H1 (cell line): ENCODE measurements around the gene MYLK2. TPM values are rescaled to one million over a fixed set of nuclear protein-coding genes. Genes with fewer than 3 reads are reported as not detected.

Experiments
- CTCF ChIA-PET: fragments of 300-600 bp; sonication (Branson Sonifier 250); formaldehyde crosslinking; loops from one replicate; lab custom pipeline; 2021; ENCODE audit not compliant: partially characterized antibody; lab: Charles Lee
- POLR2A ChIA-PET: fragments of 300-600 bp; sonication (Branson Sonifier 250); formaldehyde crosslinking; loops from one replicate; lab custom pipeline; 2021; ENCODE audit warnings: inconsistent platforms; ENCODE audit not compliant: partially characterized antibody; lab: Charles Lee
- DNase-seq, 2 experiments: peaks; one replicate each; pipeline versions ENCODE4 v3.0.0 to v3.0.0-alpha.2; 2010 to 2022; ENCODE audit warnings: low spot score in 2 of 2, low read depth in 1 of 2, mixed read lengths in 1 of 2
- FAIRE-seq: peaks from 2 replicates; lab custom pipeline; 2011; peaks lifted over from hg19 to GRCh38; lab: Jason Lieb, UNC
- H2AFZ ChIP-seq: 2 replicates; pipeline ENCODE4 v1.8.1; 2012; ENCODE audit warnings: low read length, inconsistent platforms
- H2AK5ac ChIP-seq: 2 replicates; pipeline ENCODE4 v1.6.1; 2013; ENCODE audit warnings: low read depth, low read length
- H2BK120ac ChIP-seq: replicated peaks from 2 replicates; pipeline ENCODE3; 2013; ENCODE audit warnings: low read depth, low read length, inconsistent platforms
- H2BK12ac ChIP-seq: 2 replicates; pipeline ENCODE4 v1.6.1; 2013; ENCODE audit warnings: low read depth, low read length
- H2BK15ac ChIP-seq: 2 replicates; pipeline ENCODE4 v1.6.1; 2013; ENCODE audit warnings: low read length
- H2BK20ac ChIP-seq: 2 replicates; pipeline ENCODE4 v1.6.1; 2013; ENCODE audit warnings: low read length
- H2BK5ac ChIP-seq: 2 replicates; pipeline ENCODE4 v1.6.1; 2013; ENCODE audit warnings: low read depth, low read length
- H3K14ac ChIP-seq: 2 replicates; pipeline ENCODE4 v1.6.1; 2013; ENCODE audit warnings: inconsistent platforms; ENCODE audit not compliant: insufficient read length
- H3K18ac ChIP-seq: 2 replicates; pipeline ENCODE4 v1.6.1; 2013; ENCODE audit warnings: low read length; ENCODE audit errors: extremely low read depth
- H3K23ac ChIP-seq: 2 replicates; pipeline ENCODE4 v1.6.1; 2013; ENCODE audit warnings: inconsistent platforms; ENCODE audit not compliant: insufficient read length
- H3K23me2 ChIP-seq: 2 replicates; pipeline ENCODE4 v1.6.1; 2013; ENCODE audit warnings: low read depth, low read length
- H3K27ac ChIP-seq: 2 replicates; pipeline ENCODE4 v1.6.1; 2011; ENCODE audit warnings: low read depth, low read length, inconsistent platforms
- H3K27me3 ChIP-seq, 4 experiments: replicated peaks in 1 of 4; 1 replicate in 1 of 4; 2 replicates in 3 of 4; pipeline versions ENCODE4 v1.6.1 to v1.8.1; 2011 to 2013; ENCODE audit warnings: low read length in 3 of 4, mild to moderate bottlenecking in 3 of 4, inconsistent platforms in 2 of 4, mixed read lengths in 2 of 4, moderate library complexity in 1 of 4; ENCODE audit not compliant: control insufficient read depth in 3 of 4, insufficient read depth in 3 of 4; ENCODE audit errors: extremely low read depth in 1 of 4
- H3K36me3 ChIP-seq, 4 experiments: 2 replicates each; pipeline versions ENCODE4 v1.6.1 to v1.8.1; 2011 to 2013; ENCODE audit warnings: mild to moderate bottlenecking in 4 of 4, low read length in 3 of 4, moderate library complexity in 2 of 4, control low read depth in 1 of 4, inconsistent platforms in 1 of 4; ENCODE audit not compliant: insufficient read depth in 4 of 4, control insufficient read depth in 2 of 4
- H3K4ac ChIP-seq: replicated peaks from 2 replicates; pipeline ENCODE3; 2013; ENCODE audit warnings: low read length, low read depth, mixed read lengths, inconsistent platforms; ENCODE audit not compliant: insufficient read length
- H3K4me1 ChIP-seq, 4 experiments: replicated peaks in 1 of 4; 1 replicate in 1 of 4; 2 replicates in 3 of 4; pipeline versions ENCODE4 v1.6.1 to v1.8.1; 2011 to 2013; ENCODE audit warnings: low read length in 3 of 4, inconsistent platforms in 2 of 4, mixed read lengths in 1 of 4; ENCODE audit not compliant: insufficient read depth in 4 of 4, control insufficient read depth in 3 of 4
- H3K4me2 ChIP-seq, 2 experiments: 2 replicates each; pipeline versions ENCODE4 v1.6.1 to v1.8.1; 2011 to 2013; ENCODE audit warnings: low read depth in 2 of 2, low read length in 2 of 2, control low read depth in 1 of 2, inconsistent platforms in 1 of 2, mild to moderate bottlenecking in 1 of 2; ENCODE audit not compliant: insufficient read depth in 1 of 2
- H3K4me3 ChIP-seq, 4 experiments: fragments of 200-600, 300-600 bp in 1 of 4; sonication (generic), shearing (Covaris generic), sonication (Bioruptor Twin) in 1 of 4; 2 replicates each; pipeline versions ENCODE4 v1.5.1 to v1.8.1; 2011 to 2016; ENCODE audit warnings: low read length in 4 of 4, low read depth in 3 of 4, control low read depth in 2 of 4, inconsistent platforms in 2 of 4, mild to moderate bottlenecking in 2 of 4, mixed read lengths in 1 of 4, moderate library complexity in 1 of 4; ENCODE audit not compliant: insufficient read depth in 2 of 4; ENCODE audit errors: extremely low read depth in 1 of 4
- H3K56ac ChIP-seq: replicated peaks from 2 replicates; pipeline ENCODE3; 2013; ENCODE audit warnings: low read depth, mild to moderate bottlenecking, mixed read lengths, low read length, inconsistent platforms; ENCODE audit not compliant: insufficient read length
- H3K79me1 ChIP-seq: 2 replicates; pipeline ENCODE4 v1.6.1; 2013; ENCODE audit warnings: low read depth, low read length, control low read depth
- H3K79me2 ChIP-seq, 2 experiments: 2 replicates each; pipeline versions ENCODE4 v1.6.1 to v1.8.1; 2012 to 2013; ENCODE audit warnings: low read length in 2 of 2, mild to moderate bottlenecking in 2 of 2, inconsistent platforms in 1 of 2; ENCODE audit not compliant: insufficient read depth in 2 of 2, control insufficient read depth in 1 of 2
- H3K9ac ChIP-seq, 4 experiments: replicated peaks in 1 of 4; 1 replicate in 1 of 4; 2 replicates in 3 of 4; pipeline versions ENCODE4 v1.6.1 to v1.8.1; 2011 to 2013; ENCODE audit warnings: low read depth in 3 of 4, low read length in 3 of 4, control low read depth in 2 of 4, mild to moderate bottlenecking in 2 of 4, moderate library complexity in 2 of 4, inconsistent platforms in 1 of 4; ENCODE audit errors: extremely low read depth in 1 of 4
- H3K9me3 ChIP-seq, 2 experiments: 2 replicates each; pipeline versions ENCODE4 v1.6.1 to v1.8.1; 2012 to 2013; ENCODE audit warnings: mild to moderate bottlenecking in 2 of 2, moderate library complexity in 2 of 2, control low read depth in 1 of 2, inconsistent platforms in 1 of 2, low read depth in 1 of 2, low read length in 1 of 2, mixed read lengths in 1 of 2; ENCODE audit not compliant: insufficient read depth in 2 of 2
- H4K20me1 ChIP-seq, 2 experiments: replicated peaks in 1 of 2; 2 replicates each; pipeline versions ENCODE3 to v1.8.1; 2011 to 2013; ENCODE audit warnings: inconsistent platforms in 2 of 2, low read length in 2 of 2, mild to moderate bottlenecking in 1 of 2; ENCODE audit not compliant: insufficient read depth in 2 of 2, control insufficient read depth in 1 of 2
- H4K5ac ChIP-seq: 2 replicates; pipeline ENCODE4 v1.6.1; 2013; ENCODE audit warnings: low read length, low read depth, mixed read lengths, inconsistent platforms; ENCODE audit not compliant: insufficient read length
- H4K8ac ChIP-seq: 2 replicates; pipeline ENCODE4 v1.8.0; 2013; ENCODE audit warnings: mild to moderate bottlenecking, moderate library complexity, low read length, inconsistent platforms; ENCODE audit not compliant: insufficient read depth; ENCODE audit errors: extremely low read depth
- H4K91ac ChIP-seq: replicated peaks from 2 replicates; pipeline ENCODE3; 2013; ENCODE audit warnings: low read length, mixed read lengths, inconsistent platforms; ENCODE audit not compliant: insufficient read length
- ATF3 ChIP-seq: IDR thresholded peaks from 2 replicates; pipeline ENCODE4 v1.6.1; 2011; ENCODE audit warnings: low read depth, mild to moderate bottlenecking, low read length; ENCODE audit not compliant: insufficient read depth
- EP300 ChIP-seq, 2 experiments: IDR thresholded peaks; 1 replicate in 1 of 2; 2 replicates in 1 of 2; pipeline ENCODE4 v1.6.1; 2011 to 2012; ENCODE audit warnings: low read depth in 2 of 2, low read length in 2 of 2, mild to moderate bottlenecking in 2 of 2, borderline replicate concordance in 1 of 2, inconsistent platforms in 1 of 2, moderate library complexity in 1 of 2
- GABPA ChIP-seq: IDR thresholded peaks from 2 replicates; pipeline ENCODE4 v1.6.1; 2011; ENCODE audit warnings: mild to moderate bottlenecking, low read length, moderate library complexity, borderline replicate concordance; ENCODE audit not compliant: insufficient read depth
- RNF2 ChIP-seq: fragments of 200-900, 300-1000 bp; sonication (generic); IDR thresholded peaks from 2 replicates; pipeline ENCODE4 v1.7.1; 2016; ENCODE audit warnings: borderline replicate concordance, low read depth, mild to moderate bottlenecking, antibody characterized with exemption, low read length; ENCODE audit not compliant: poor library complexity, severe bottlenecking; ENCODE audit errors: missing control alignments
- WGBS, 2 experiments: shearing (Covaris generic) in 1 of 2; methylation state at CpG; one replicate each; pipeline versions ENCODE4 v1.1.6 to v1.1.7; 2013 to 2015; ENCODE audit warnings: low lambda C conversion rate in 2 of 2, mixed read lengths in 2 of 2, inconsistent platforms in 1 of 2, low coverage in 1 of 2, missing lambda C conversion rate in 1 of 2; ENCODE audit not compliant: insufficient replicate concordance in 2 of 2, insufficient coverage in 1 of 2, insufficient read length in 1 of 2; ENCODE audit errors: extremely low coverage in 1 of 2, missing lambda C conversion rate in 1 of 2; 5-methylcytosine and 5-hydroxymethylcytosine counted together
- polyA plus RNA-seq, 7 experiments: library from polyadenylated mRNA; depleted of rRNA in 3 of 7; stranded (reverse) in 5 of 7; unstranded in 2 of 7; fragments of >200 nt in 5 of 7; fragments of 200-250 nt in 2 of 7; gene quantifications; 1 replicate in 5 of 7; 2 replicates in 1 of 7; 4 replicates in 1 of 7; pipeline versions ENCODE4 v1.2.1 to v1.2.3, GENCODE V29; 2011 to 2013; ENCODE audit warnings: missing spikeins in 2 of 7, mixed read lengths in 2 of 7
- total RNA-seq: library from RNA; stranded (reverse); fragmentation: NEBNext Ultra II Directional; extraction: Animal tissue kit (Norgen Biotek cat#: 25700); gene quantifications from 2 replicates; pipeline ENCODE4 v1.2.1, GENCODE V29; 2021
- TF ChIP-seq, protein P1 (sequence below): IDR thresholded peaks from 2 replicates; pipeline ENCODE4 v1.6.1; 2012; ENCODE audit warnings: inconsistent platforms
- TF ChIP-seq, protein P2 (sequence below), 3 experiments: IDR thresholded peaks; 1 replicate in 2 of 3; 2 replicates in 1 of 3; pipeline versions ENCODE4 v1.5.1 to v1.6.1; 2011; ENCODE audit warnings: low read length in 3 of 3, mild to moderate bottlenecking in 3 of 3, inconsistent platforms in 2 of 3, low read depth in 1 of 3, moderate library complexity in 1 of 3; ENCODE audit not compliant: insufficient read depth in 1 of 3; ENCODE audit errors: control extremely low read depth in 1 of 3

Gene MYLK2
- total and polyA plus RNA-seq, 2 of the 8 experiments (the other 6 are each of a cell fraction or from before 2014, with no cell fraction given): 0.22 to 0.26 TPM

GRCh38 chr20:31859998-31860380, 40.8 kb downstream of the MYLK2 start:
- H4K20me1 ChIP-seq: no peaks in the 10 kb centered on the region
- H3K18ac ChIP-seq: no peak overlapping the region
- no peak overlapping the region for H2AFZ ChIP-seq
- H3K4ac ChIP-seq: no peak overlapping the region
- H2BK15ac ChIP-seq: no peak overlapping the region
- H3K4me2 ChIP-seq: peak overlapping the region; percentile 68 to 97
- CTCF ChIA-PET: interaction anchor here (0.6 to 2.7 kb wide), 14 partner anchors 9 to 778 kb away, joined by 3 to 17 read pairs (median 4); partner anchors contain the start of gene PDRG1
- no peak overlapping the region for H2BK120ac ChIP-seq
- peaks cover 3 to 34% (median 18%) of the 10 kb centered on the region in 4 experiments for H3K4me1 ChIP-seq
- no peaks in the 10 kb centered on the region for H3K79me2 ChIP-seq
- H2BK20ac ChIP-seq: no peak overlapping the region
- H3K79me1 ChIP-seq: no peaks in the 10 kb centered on the region
- H3K23ac ChIP-seq: no peak overlapping the region
- FAIRE-seq: no peak
- no peak overlapping the region for H2BK12ac ChIP-seq
- peaks cover 15% of the 10 kb centered on the region for H3K23me2 ChIP-seq
- no peaks in the 10 kb centered on the region for H3K36me3 ChIP-seq
- no peak overlapping the region for H3K27ac ChIP-seq
- TF ChIP-seq ATF3: no peak
- no peak for TF ChIP-seq RNF2
- TF ChIP-seq, protein P1, sequence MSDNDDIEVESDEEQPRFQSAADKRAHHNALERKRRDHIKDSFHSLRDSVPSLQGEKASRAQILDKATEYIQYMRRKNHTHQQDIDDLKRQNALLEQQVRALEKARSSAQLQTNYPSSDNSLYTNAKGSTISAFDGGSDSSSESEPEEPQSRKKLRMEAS: no peak
- TF ChIP-seq EP300 (IDR thresholded peaks at IDR 0.05; ENCODE audit: borderline replicate concordance in 1 of 2, low read depth in 2 of 2, low read length in 2 of 2): no peak
- TF ChIP-seq, protein P2, sequence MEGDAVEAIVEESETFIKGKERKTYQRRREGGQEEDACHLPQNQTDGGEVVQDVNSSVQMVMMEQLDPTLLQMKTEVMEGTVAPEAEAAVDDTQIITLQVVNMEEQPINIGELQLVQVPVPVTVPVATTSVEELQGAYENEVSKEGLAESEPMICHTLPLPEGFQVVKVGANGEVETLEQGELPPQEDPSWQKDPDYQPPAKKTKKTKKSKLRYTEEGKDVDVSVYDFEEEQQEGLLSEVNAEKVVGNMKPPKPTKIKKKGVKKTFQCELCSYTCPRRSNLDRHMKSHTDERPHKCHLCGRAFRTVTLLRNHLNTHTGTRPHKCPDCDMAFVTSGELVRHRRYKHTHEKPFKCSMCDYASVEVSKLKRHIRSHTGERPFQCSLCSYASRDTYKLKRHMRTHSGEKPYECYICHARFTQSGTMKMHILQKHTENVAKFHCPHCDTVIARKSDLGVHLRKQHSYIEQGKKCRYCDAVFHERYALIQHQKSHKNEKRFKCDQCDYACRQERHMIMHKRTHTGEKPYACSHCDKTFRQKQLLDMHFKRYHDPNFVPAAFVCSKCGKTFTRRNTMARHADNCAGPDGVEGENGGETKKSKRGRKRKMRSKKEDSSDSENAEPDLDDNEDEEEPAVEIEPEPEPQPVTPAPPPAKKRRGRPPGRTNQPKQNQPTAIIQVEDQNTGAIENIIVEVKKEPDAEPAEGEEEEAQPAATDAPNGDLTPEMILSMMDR (IDR thresholded peaks at IDR 0.05; ENCODE audit: control extremely low read depth in 1 of 3, insufficient read depth in 1 of 3, low read depth in 1 of 3, low read length in 3 of 3): no peak
- TF ChIP-seq GABPA: no peak
- TF ChIP-seq, all 59 proteins: peak for 0
- Histone ChIP-seq H3K9ac (no peak overlapping the region), H4K8ac (no peak overlapping the region), H3K14ac (no peak overlapping the region), H4K91ac (no peak overlapping the region), H2BK5ac (no peak overlapping the region), H2AK5ac (no peak overlapping the region), H3K9me3 (no peaks in the 10 kb centered on the region), H4K5ac (no peak overlapping the region), H3K27me3 (peaks cover 0 to 19% (median 13%) of the 10 kb centered on the region in 4 experiments; a peak in 5 of 7 replicates), H3K4me3 (peak overlapping the region in 3 of 4 experiments; percentile 81 to 89 (median 86); a peak in 4 of 8 replicates), H3K56ac (no peak overlapping the region)
- DNase-seq: no peak
- POLR2A ChIA-PET: interaction anchor here (0.7 to 1.6 kb wide), 7 partner anchors 9 to 242 kb away, joined by 3 to 6 read pairs (median 4); partner anchors contain the start of gene PDRG1
- 79% methylated on average over 7 of the region's 7 CpGs; no CpG with 5 or more reads in 1 of the 2 experiments for WGBS, 2 experiments
